BLaER1 treated with 17β-estradiol and CSF1 and Interleukin-3, amounts not matched to agents 10 nM and 100 nM (cell line): ENCODE measurements around the gene INO80B.
"Not testable (repeated sequence)": the region's sequence is repeated elsewhere in the genome, so short reads cannot be mapped to it uniquely, and the experiment has no call there.

ENCODE experiments used
- H3K27ac ChIP-seq, 11 experiments: shearing (Covaris generic); formaldehyde crosslinking; 2 replicates each; pipeline ENCODE4 v1.8.1; 2022
- H3K27me3 ChIP-seq, 11 experiments: shearing (Covaris generic); formaldehyde crosslinking; 2 replicates each; pipeline ENCODE4 v1.8.1; 2022
- H3K36me3 ChIP-seq, 11 experiments: shearing (Covaris generic); formaldehyde crosslinking; 2 replicates each; pipeline ENCODE4 v1.8.1; 2022
- H3K4me1 ChIP-seq, 10 experiments: shearing (Covaris generic); formaldehyde crosslinking; 2 replicates each; pipeline ENCODE4 v1.8.1; 2022
- H3K4me2 ChIP-seq, 11 experiments: shearing (Covaris generic); formaldehyde crosslinking; 2 replicates each; pipeline ENCODE4 v1.8.1; 2022
- H3K4me3 ChIP-seq, 10 experiments: shearing (Covaris generic); formaldehyde crosslinking; 2 replicates each; pipeline ENCODE4 v1.8.1; 2022
- H3K9ac ChIP-seq, 11 experiments: shearing (Covaris generic); formaldehyde crosslinking; 2 replicates each; pipeline ENCODE4 v1.8.1; 2022
- H3K9me3 ChIP-seq, 11 experiments: shearing (Covaris generic); formaldehyde crosslinking; replicated peaks in 1 of 11; 2 replicates each; pipeline ENCODE4 v1.8.1; 2022
- H4K20me1 ChIP-seq, 11 experiments: shearing (Covaris generic); formaldehyde crosslinking; 2 replicates each; pipeline ENCODE4 v1.8.1; 2022
- Cebpa-rat ChIP-seq, 11 experiments: shearing (Covaris generic); IDR thresholded peaks; 2 replicates each; pipeline ENCODE4 v1.8.1; 2022

The INO80B gene

DNA sequence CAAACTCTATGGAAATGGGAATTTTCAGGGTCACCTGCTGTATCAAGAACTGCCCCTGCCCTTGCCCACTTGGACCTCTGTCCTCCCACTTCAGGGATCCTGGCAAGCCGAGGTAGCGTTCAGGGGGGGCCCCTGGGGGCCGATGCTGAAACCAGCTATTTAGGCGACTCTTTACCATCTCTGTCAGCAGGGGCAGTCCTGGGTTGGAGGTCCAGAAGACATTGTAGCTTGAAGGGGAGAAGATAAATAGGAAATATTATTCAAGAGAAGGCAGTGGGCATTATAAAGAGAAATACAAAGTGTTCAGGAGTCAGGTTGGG, 7.9 kb downstream of the INO80B start:
- H3K4me3 ChIP-seq, result no peak overlapping the region
- peaks cover 23 to 38% (median 35%) of the 10 kb centered on the region in 10 experiments for H3K4me1 ChIP-seq
- peaks cover 25 to 34% (median 28%) of the 10 kb centered on the region in 11 experiments for H3K36me3 ChIP-seq
- H3K4me2 ChIP-seq, result peak overlapping the region in 4 of 11 experiments; percentile 45 to 99 (median 99); a peak in 5 of 22 replicates
- H3K9me3 ChIP-seq, result no peaks in the 10 kb centered on the region
- TF ChIP-seq Cebpa-rat (IDR thresholded peaks at IDR 0.05), result no peak
- H3K27me3 ChIP-seq, result no peaks in the 10 kb centered on the region
- H3K27ac ChIP-seq, result no peak overlapping the region
- no peak overlapping the region for H3K9ac ChIP-seq
- peaks cover 0 to 20% (median 4%) of the 10 kb centered on the region in 11 experiments; a peak in 10 of 22 replicates for H4K20me1 ChIP-seq

DNA sequence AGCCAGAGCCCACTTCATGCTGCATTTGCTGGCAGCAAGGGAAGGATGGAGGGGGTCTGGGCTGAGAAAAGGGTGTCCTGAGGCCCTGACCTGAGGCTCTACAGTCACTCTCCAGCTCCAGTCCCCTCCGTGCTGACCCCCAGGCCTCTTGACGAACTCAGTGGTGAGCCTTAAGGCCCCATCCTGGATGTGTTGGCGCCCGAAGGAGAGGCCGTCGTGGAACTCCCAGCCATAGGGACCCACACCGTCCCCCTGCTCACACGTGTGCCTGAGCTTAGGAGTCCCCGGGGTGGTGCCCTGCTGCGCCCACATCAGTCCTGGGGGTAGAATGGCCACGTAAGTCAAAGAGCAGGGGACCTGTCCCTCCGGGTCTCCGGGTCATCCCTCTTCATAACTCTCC, 9.5 kb downstream of the INO80B start:
- TF ChIP-seq Cebpa-rat (IDR thresholded peaks at IDR 0.05), result no peak
- peak overlapping the region; percentile 81 to 96 (median 90) for H3K4me3 ChIP-seq
- H3K27ac ChIP-seq, result peak overlapping the region; percentile 72 to 88 (median 83)
- H3K9me3 ChIP-seq, result no peaks in the 10 kb centered on the region
- H3K27me3 ChIP-seq, result no peaks in the 10 kb centered on the region
- peaks cover 0 to 20% (median 4%) of the 10 kb centered on the region in 11 experiments; a peak in 10 of 22 replicates for H4K20me1 ChIP-seq
- H3K4me1 ChIP-seq, result peaks cover 21 to 33% (median 29%) of the 10 kb centered on the region in 10 experiments
- H3K36me3 ChIP-seq, result peaks cover 25 to 34% (median 28%) of the 10 kb centered on the region in 11 experiments
- peak overlapping the region; percentile 82 to 100 (median 99) for H3K4me2 ChIP-seq
- H3K9ac ChIP-seq, result peak overlapping the region; percentile 85 to 96 (median 89)

DNA sequence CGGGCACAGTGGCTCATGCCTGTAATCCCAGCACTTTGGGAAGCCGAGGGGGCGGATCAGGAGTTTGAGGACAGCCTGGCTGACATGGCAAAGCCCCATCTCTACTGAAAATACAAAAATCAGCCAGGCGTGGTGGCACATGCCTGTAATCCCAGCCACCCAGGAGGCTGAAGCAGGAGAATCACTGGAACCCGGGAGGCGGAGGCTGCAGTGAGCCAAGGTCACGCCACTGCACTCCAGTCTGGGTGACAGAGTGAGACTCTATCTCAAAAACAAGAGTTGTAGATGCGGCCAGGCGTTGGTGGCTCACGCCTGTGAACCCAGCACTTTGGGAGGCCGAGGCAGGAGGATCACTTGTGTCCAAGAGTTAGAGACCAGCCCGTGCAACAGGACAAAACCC, 15.9 kb downstream of the INO80B start:
- Histone ChIP-seq H3K9ac (peak overlapping the region in 9 of 11 experiments; percentile 82 to 89 (median 86); a peak in 13 of 22 replicates), H3K4me1 (peaks cover 29 to 47% (median 36%) of the 10 kb centered on the region in 10 experiments), H3K4me3 (peak overlapping the region in 5 of 10 experiments; percentile 68 to 84 (median 76); a peak in 3 of 20 replicates), H3K36me3 (peaks cover 17 to 27% (median 19%) of the 10 kb centered on the region in 11 experiments), H3K4me2 (peak overlapping the region; percentile 83 to 98 (median 95)), H3K27ac (peak overlapping the region in 4 of 11 experiments; percentile 79 to 89 (median 86); a peak in 3 of 22 replicates)
- not testable (repeated sequence) for H3K9me3 ChIP-seq, H3K27me3 ChIP-seq, H4K20me1 ChIP-seq

DNA sequence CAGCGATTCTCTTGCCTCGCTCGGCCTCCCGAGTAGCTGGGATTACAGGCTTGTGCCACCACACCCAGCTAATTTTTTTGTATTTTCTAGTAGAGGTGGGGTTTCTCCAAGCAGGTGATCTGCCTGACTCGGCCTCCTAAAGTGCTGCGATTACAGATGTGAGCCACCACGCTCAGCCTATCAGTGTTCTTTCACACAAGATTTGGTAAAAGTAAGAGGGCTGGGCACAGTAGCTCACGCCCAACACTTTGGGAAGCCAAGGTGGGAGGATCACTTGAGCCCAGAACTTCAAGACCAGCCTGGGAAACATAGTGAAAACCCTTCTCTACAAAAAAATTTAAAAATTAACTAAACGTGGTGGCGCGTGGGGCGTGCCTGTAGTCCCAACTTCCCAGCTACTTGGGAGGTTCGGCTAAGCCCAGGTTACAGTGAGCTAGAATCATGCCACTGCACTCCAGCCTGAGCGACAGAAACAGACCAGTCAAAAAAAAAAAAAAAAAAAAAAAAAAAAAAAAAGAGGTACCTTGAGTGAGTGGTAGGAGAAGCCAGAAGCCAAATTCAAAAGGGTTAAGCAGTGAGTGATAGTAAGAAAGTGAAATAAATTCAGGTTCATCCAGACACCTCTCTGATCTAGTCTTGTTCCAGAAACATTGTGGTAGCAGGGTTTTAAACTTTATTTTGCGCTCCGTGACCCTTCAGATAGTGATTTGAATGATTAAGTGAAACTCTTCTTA, 16.6 kb downstream of the INO80B start:
- no peak for TF ChIP-seq Cebpa-rat (IDR thresholded peaks at IDR 0.05)
- Histone ChIP-seq H3K36me3 (peaks cover 23 to 34% (median 26%) of the 10 kb centered on the region in 11 experiments), H3K27ac (peak overlapping the region; percentile 62 to 90 (median 86))

DNA sequence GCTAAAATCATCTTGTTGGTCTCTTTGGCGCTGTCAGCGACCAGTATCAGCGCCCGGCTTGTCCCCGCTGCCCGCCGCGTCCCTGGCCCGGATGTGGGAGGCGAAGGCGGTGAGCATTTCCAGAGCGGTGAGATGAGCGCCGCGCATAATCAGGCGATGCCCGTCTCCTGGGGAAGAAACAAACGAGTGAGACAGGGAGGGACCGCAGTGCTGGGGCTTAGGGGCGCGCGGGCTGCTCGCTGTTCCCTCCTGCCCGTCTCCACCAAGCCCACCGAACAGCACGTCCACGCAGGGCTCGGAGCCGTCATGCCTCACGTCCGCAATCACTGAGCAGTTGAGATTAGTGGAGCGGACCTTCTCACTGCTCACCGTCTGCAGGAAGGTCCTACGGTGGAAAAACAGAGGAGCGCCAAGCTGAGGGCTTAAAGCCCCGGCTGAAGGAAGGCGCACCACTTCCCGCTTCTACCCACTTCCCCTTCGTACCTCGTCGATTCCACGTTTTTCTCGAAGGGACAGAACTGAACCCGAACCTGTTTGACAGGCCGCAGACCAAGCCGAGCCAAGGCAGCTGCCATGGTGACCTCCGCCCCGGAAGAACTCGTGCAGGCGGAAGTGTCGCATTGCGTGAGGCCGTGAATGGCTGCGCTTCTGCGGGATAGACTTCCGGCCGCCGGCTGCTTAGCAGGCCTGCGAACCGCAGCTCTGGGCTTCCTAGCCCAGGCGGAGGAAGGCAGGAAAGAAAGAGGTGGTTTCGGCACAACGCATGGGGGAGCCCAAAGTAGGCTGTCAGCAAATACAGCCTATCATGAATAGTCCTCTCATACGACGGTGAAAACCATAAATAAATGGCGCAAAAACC, 17.4 kb downstream of the INO80B start, which contains the start of gene MRPL53:
Gene MRPL53 (minus strand): TSS at position 595 of the 859 bp plus-strand sequence. CDS start 20 bp downstream, at position 575.
- no peaks in the 10 kb centered on the region for H3K27me3 ChIP-seq
- no peaks in the 10 kb centered on the region for H4K20me1 ChIP-seq
- no peak for TF ChIP-seq Cebpa-rat (IDR thresholded peaks at IDR 0.05)
- peak within 1 kb of the TSS; percentile 83 to 98 (median 95) for H3K4me2 ChIP-seq
- H3K4me1 ChIP-seq, result peaks cover 29 to 52% (median 40%) of the 10 kb centered on the region in 10 experiments
- H3K27ac ChIP-seq, result peak within 1 kb of the TSS; percentile 62 to 90 (median 86)
- peak within 1 kb of the TSS; percentile 65 to 84 (median 74) for H3K4me3 ChIP-seq
- H3K36me3 ChIP-seq, result peaks cover 26 to 42% (median 33%) of the 10 kb centered on the region in 11 experiments
- H3K9ac ChIP-seq, result peak within 1 kb of the TSS; percentile 82 to 89 (median 86)
- H3K9me3 ChIP-seq, result no peaks in the 10 kb centered on the region

More for the DNA sequence above, 16.6 kb downstream of the INO80B start:
- H3K27me3 ChIP-seq, result no peaks in the 10 kb centered on the region
- H3K9me3 ChIP-seq, result no peaks in the 10 kb centered on the region
- H3K4me3 ChIP-seq, result peak overlapping the region; percentile 65 to 84 (median 74)
- peak overlapping the region; percentile 83 to 98 (median 95) for H3K4me2 ChIP-seq
- no peaks in the 10 kb centered on the region for H4K20me1 ChIP-seq
- H3K4me1 ChIP-seq, result peaks cover 24 to 44% (median 32%) of the 10 kb centered on the region in 10 experiments
- H3K9ac ChIP-seq, result peak overlapping the region; percentile 82 to 89 (median 86)

DNA sequence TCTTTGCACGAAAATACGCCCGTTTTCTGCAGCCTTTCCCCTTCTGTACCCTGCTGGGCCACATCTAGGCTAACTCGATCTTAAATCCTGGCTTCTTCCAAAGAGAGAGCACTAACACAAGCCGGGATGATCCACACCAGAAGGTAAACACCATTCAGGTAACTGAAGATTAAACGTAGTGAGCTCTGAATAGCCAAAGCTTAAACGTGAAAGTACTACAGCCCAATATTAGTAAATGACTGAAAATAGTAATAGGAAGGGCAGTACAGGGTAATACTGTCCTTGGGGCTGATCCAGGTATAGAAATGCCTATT, 18.0 kb downstream of the INO80B start:
- Histone ChIP-seq H3K27me3 (no peaks in the 10 kb centered on the region), H4K20me1 (no peaks in the 10 kb centered on the region), H3K36me3 (peaks cover 26 to 46% (median 37%) of the 10 kb centered on the region in 11 experiments), H3K27ac (peak overlapping the region; percentile 62 to 90 (median 86)), H3K9me3 (no peaks in the 10 kb centered on the region), H3K9ac (peak overlapping the region; percentile 82 to 89 (median 86)), H3K4me3 (peak overlapping the region; percentile 65 to 84 (median 74)), H3K4me1 (peaks cover 29 to 58% (median 46%) of the 10 kb centered on the region in 10 experiments), H3K4me2 (peak overlapping the region; percentile 83 to 98 (median 95))
- no peak for TF ChIP-seq Cebpa-rat (IDR thresholded peaks at IDR 0.05)

DNA sequence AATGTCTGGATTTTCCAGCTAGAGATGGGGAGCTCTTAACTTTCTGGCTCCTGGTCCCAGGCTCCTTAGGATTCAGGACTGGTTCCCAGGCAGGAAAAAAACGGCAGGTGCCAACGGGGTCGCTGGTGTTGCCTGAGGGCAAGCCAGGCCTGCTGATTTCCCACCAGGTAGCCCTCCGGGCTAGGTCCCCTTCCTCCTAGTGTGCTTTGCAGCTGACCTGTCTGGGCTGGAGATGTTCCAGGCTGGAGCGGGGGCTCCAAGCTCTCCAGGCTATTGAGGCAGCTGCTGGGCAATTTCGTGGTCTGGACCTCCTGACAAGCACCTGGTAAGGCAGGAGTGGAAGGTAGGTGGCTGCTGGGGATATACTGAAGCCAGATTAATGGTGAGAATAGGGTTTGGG, 19.6 kb downstream of the INO80B start:
- Histone ChIP-seq H3K4me2 (no peak overlapping the region), H3K4me1 (peaks cover 30 to 69% (median 50%) of the 10 kb centered on the region in 10 experiments), H4K20me1 (no peaks in the 10 kb centered on the region), H3K9me3 (no peaks in the 10 kb centered on the region), H3K27me3 (no peaks in the 10 kb centered on the region), H3K4me3 (no peak overlapping the region), H3K27ac (no peak overlapping the region; a peak in 1 of 22 replicates), H3K9ac (no peak overlapping the region; a peak in 1 of 22 replicates), H3K36me3 (peaks cover 30 to 62% (median 49%) of the 10 kb centered on the region in 11 experiments)
- TF ChIP-seq Cebpa-rat (IDR thresholded peaks at IDR 0.05), result no peak

DNA sequence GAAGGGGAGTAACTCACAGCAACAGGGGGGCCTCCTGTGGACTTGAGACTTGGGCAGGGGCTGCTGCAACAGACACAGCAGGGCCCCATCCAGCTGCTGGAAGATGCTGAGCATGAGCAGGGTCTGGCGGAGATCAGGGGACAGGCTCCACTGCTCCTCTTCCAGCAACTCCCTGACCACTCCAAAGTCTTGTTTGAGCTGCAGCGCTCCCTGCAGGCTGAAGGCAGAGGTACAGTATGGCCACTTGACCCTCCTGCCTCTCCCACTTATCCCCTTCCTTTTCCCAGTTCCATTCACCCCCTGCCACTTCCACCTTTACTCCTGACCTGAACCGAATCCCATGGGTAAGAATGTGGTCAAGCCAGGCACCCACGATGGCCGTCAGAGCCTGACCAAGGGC, 20.0 kb downstream of the INO80B start:
- Histone ChIP-seq H3K9ac (no peak overlapping the region), H3K4me2 (no peak overlapping the region), H3K9me3 (no peaks in the 10 kb centered on the region), H4K20me1 (no peaks in the 10 kb centered on the region), H3K4me3 (no peak overlapping the region), H3K4me1 (peaks cover 34 to 73% (median 52%) of the 10 kb centered on the region in 10 experiments), H3K27ac (no peak overlapping the region; a peak in 1 of 22 replicates), H3K36me3 (peaks cover 30 to 66% (median 53%) of the 10 kb centered on the region in 11 experiments), H3K27me3 (no peaks in the 10 kb centered on the region)
- no peak for TF ChIP-seq Cebpa-rat (IDR thresholded peaks at IDR 0.05)
